Mesothelial cell of epicardium (in vitro differentiated cells): ENCODE measurements around the gene CWF19L1. TPM values are rescaled to one million over a fixed set of nuclear protein-coding genes. Genes with fewer than 3 reads are reported as not detected.
"Not testable (repeated sequence)": the region's sequence is repeated elsewhere in the genome, so short reads cannot be mapped to it uniquely, and the experiment has no call there.

Experiments used
- DNase-seq, 2 experiments: peaks; one replicate each; pipeline ENCODE4 v3.0.0; 2021; ENCODE audit warnings: low spot score in 2 of 2; ENCODE audit not compliant: unreplicated experiment in 2 of 2
- H3K27ac Mint-ChIP-seq: 2 replicates; pipeline ENCODE4 v1.8.0; 2021; ENCODE audit warnings: mixed read lengths
- H3K27me3 Mint-ChIP-seq: 2 replicates; pipeline ENCODE4 v1.8.0; 2021; ENCODE audit warnings: low read depth, mixed read lengths
- H3K36me3 Mint-ChIP-seq: 2 replicates; pipeline ENCODE4 v1.8.0; 2021; ENCODE audit warnings: mixed read lengths
- H3K4me1 Mint-ChIP-seq: 2 replicates; pipeline ENCODE4 v1.8.0; 2021; ENCODE audit warnings: mixed read lengths
- H3K4me3 Mint-ChIP-seq: 2 replicates; pipeline ENCODE4 v1.8.0; 2021; ENCODE audit warnings: mild to moderate bottlenecking, moderate library complexity, mixed read lengths
- H3K9me3 Mint-ChIP-seq: 2 replicates; pipeline ENCODE4 v1.8.0; 2021; ENCODE audit warnings: mixed read lengths
- CTCF ChIP-seq: fragments of 200-600 bp; sonication (generic); IDR thresholded peaks from one replicate; pipeline ENCODE4 v1.5.0; 2021; ENCODE audit warnings: antibody characterized with exemption; ENCODE audit not compliant: unreplicated experiment
- total RNA-seq: library from RNA; stranded (reverse); gene quantifications from 3 replicates; pipeline ENCODE4 v1.2.1, GENCODE V29; 2021

The CWF19L1 gene
- total RNA-seq, 1 donor from 2014 or later = 25.6 TPM

- DNase-seq = no peak
- Mint-ChIP-seq H3K27ac (no peak overlapping the region), H3K4me3 (no peak overlapping the region), H3K27me3 (peaks cover 48% of the 10 kb centered on the region), H3K4me1 (no peaks in the 10 kb centered on the region), H3K36me3 (no peaks in the 10 kb centered on the region), H3K9me3 (peaks cover 7% of the 10 kb centered on the region)
- no peak for TF ChIP-seq CTCF
Measured at GRCh38 chr10:100304414-100304813, 37.0 kb upstream of the CWF19L1 start.

- DNase-seq = no peak
- H3K27ac Mint-ChIP-seq = no peak overlapping the region
- no peaks in the 10 kb centered on the region for H3K36me3 Mint-ChIP-seq
- peaks cover 45% of the 10 kb centered on the region for H3K27me3 Mint-ChIP-seq
- peak; percentile 49 for TF ChIP-seq CTCF
- no peak overlapping the region for H3K4me3 Mint-ChIP-seq
- no peaks in the 10 kb centered on the region for H3K4me1 Mint-ChIP-seq
- peaks cover 7% of the 10 kb centered on the region for H3K9me3 Mint-ChIP-seq
Measured at GRCh38 chr10:100303724-100304319, 36.4 kb upstream of the CWF19L1 start.

- H3K9me3 Mint-ChIP-seq, H3K4me1 Mint-ChIP-seq, H3K4me3 Mint-ChIP-seq, H3K36me3 Mint-ChIP-seq, H3K27ac Mint-ChIP-seq, DNase-seq: not testable (repeated sequence)
- H3K27me3 Mint-ChIP-seq = peaks cover 40% of the 10 kb centered on the region
Measured at GRCh38 chr10:100301123-100301522, 33.7 kb upstream of the CWF19L1 start.

GRCh38 chr10:100297242-100297641, 29.8 kb upstream of the CWF19L1 start:
- DNase-seq = no peak
- no peak overlapping the region for H3K4me3 Mint-ChIP-seq

GRCh38 chr10:100293066-100293465, 25.6 kb upstream of the CWF19L1 start:
- Mint-ChIP-seq H3K36me3 (no peaks in the 10 kb centered on the region), H3K4me1 (no peaks in the 10 kb centered on the region), H3K27ac (no peak overlapping the region), H3K9me3 (no peaks in the 10 kb centered on the region), H3K4me3 (no peak overlapping the region), H3K27me3 (peaks cover 62% of the 10 kb centered on the region)
- no peak for TF ChIP-seq CTCF
- no peak for DNase-seq

More at GRCh38 chr10:100297242-100297641, 29.8 kb upstream of the CWF19L1 start:
- TF ChIP-seq CTCF = no peak
- Mint-ChIP-seq H3K36me3 (no peaks in the 10 kb centered on the region), H3K9me3 (peaks cover 7% of the 10 kb centered on the region), H3K27ac (no peak overlapping the region), H3K4me1 (no peaks in the 10 kb centered on the region), H3K27me3 (peaks cover 48% of the 10 kb centered on the region)

- peaks cover 59% of the 10 kb centered on the region for H3K27me3 Mint-ChIP-seq
- H3K4me1 Mint-ChIP-seq, H3K9me3 Mint-ChIP-seq, H3K36me3 Mint-ChIP-seq, H3K27ac Mint-ChIP-seq, H3K4me3 Mint-ChIP-seq, DNase-seq: not testable (repeated sequence)
Measured at GRCh38 chr10:100292300-100292699, 24.9 kb upstream of the CWF19L1 start.

- Mint-ChIP-seq H3K36me3 (no peaks in the 10 kb centered on the region), H3K4me1 (peaks cover 3% of the 10 kb centered on the region), H3K27me3 (peaks cover 49% of the 10 kb centered on the region), H3K27ac (no peak overlapping the region), H3K4me3 (no peak overlapping the region), H3K9me3 (no peaks in the 10 kb centered on the region)
- DNase-seq = no peak
- TF ChIP-seq CTCF = no peak
Measured at GRCh38 chr10:100291356-100291755, 23.9 kb upstream of the CWF19L1 start.
